Tibial artery (tissue), 4 donors: ENCODE results near the gene KCNJ12.
"Not testable (repeated sequence)": the region's sequence is repeated elsewhere in the genome, so short reads cannot be mapped to it uniquely, and the experiment has no call there.

Source experiments
- DNase-seq, 2 donors: peaks; one replicate each; pipeline ENCODE4 v3.0.0-alpha.2; 2019
- H3K27ac ChIP-seq, 2 donors: fragments of 200-600 bp; sonication (generic) in 1 of 2; 1 replicate in 1 of 2; 2 replicates in 1 of 2; pipeline ENCODE4 v1.5.1; 2018 to 2019; ENCODE audit warnings: mild to moderate bottlenecking in 1 of 2
- H3K27me3 ChIP-seq, 2 donors: fragments of 200-600 bp; sonication (generic) in 1 of 2; one replicate each; pipeline versions ENCODE4 v1.5.1 to v1.6.0; 2016 to 2019
- H3K36me3 ChIP-seq, 3 donors: fragments of 200-600 bp; sonication (generic) in 2 of 3; one replicate each; pipeline ENCODE4 v1.5.1; 2016 to 2019; ENCODE audit warnings: mild to moderate bottlenecking in 2 of 3
- H3K4me1 ChIP-seq, 4 donors: fragments of 200-600 bp; sonication (generic) in 2 of 4; 1 replicate in 3 of 4; 2 replicates in 1 of 4; pipeline ENCODE4 v1.5.1; 2016 to 2019
- H3K4me3 ChIP-seq, 2 donors: fragments of 200-600 bp; sonication (generic) in 1 of 2; 1 replicate in 1 of 2; 2 replicates in 1 of 2; pipeline ENCODE4 v1.5.1; 2018 to 2019; ENCODE audit warnings: mild to moderate bottlenecking in 2 of 2
- H3K9me3 ChIP-seq, 3 donors: fragments of 200-600 bp; sonication (generic) in 1 of 3; one replicate each; pipeline ENCODE4 v1.5.1; 2016 to 2019
- intact Hi-C: fragments of 100-400 bp; cut with DNase I; formaldehyde crosslinking; loops from one replicate; pipeline ENCODE4 v1.15.0; 2023; ENCODE audit warnings: low total_unique reads
- TF ChIP-seq, protein P1 (sequence below), 2 experiments: fragments of 200-600 bp in 1 of 2; fragments of 450-650 bp in 1 of 2; IDR thresholded peaks; one replicate each; pipeline ENCODE4 v1.5.1; 2017 to 2019; ENCODE audit warnings: antibody characterized with exemption in 2 of 2, mild to moderate bottlenecking in 1 of 2, moderate library complexity in 1 of 2

Gene KCNJ12

DNA sequence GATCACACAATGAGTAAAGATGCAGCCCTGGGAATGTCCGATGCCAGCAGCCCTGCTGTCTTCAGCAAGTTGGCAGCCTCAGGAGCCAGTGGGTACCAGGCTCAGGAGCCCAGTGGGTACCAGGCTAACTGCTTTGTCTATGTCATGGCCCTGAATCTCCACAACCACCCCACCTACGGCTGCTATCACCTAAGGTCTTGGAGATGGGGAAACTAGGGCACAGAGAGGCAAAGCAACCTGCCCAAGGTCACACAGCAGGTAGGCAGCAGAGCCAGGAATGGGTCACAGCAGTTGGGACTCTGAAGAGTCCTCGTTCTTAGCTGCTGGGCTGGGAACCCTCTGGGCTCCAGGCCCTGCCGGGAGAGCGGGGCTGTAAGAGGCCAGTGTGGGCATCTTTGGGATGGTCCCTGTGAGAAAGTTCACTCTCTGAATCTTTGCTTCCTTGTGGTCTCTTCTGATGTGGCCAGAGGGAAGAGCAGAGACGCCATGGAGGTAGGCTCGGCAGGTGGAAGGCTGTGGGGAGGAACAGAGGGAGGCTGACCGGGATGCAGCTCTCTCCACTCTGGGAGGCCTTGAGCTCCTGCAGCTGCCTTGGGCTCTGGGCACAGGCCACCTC, 34.1 kb upstream of the KCNJ12 start:
- peak in 1 of 2 donors; percentile 40 for DNase-seq
- H3K36me3 ChIP-seq, H3K4me3 ChIP-seq, H3K9me3 ChIP-seq, intact Hi-C loops, H3K27me3 ChIP-seq, H3K27ac ChIP-seq: not testable (repeated sequence)
- peaks cover 0 to 17% (median 6%) of the 10 kb centered on the region in 4 donors for H3K4me1 ChIP-seq

DNA sequence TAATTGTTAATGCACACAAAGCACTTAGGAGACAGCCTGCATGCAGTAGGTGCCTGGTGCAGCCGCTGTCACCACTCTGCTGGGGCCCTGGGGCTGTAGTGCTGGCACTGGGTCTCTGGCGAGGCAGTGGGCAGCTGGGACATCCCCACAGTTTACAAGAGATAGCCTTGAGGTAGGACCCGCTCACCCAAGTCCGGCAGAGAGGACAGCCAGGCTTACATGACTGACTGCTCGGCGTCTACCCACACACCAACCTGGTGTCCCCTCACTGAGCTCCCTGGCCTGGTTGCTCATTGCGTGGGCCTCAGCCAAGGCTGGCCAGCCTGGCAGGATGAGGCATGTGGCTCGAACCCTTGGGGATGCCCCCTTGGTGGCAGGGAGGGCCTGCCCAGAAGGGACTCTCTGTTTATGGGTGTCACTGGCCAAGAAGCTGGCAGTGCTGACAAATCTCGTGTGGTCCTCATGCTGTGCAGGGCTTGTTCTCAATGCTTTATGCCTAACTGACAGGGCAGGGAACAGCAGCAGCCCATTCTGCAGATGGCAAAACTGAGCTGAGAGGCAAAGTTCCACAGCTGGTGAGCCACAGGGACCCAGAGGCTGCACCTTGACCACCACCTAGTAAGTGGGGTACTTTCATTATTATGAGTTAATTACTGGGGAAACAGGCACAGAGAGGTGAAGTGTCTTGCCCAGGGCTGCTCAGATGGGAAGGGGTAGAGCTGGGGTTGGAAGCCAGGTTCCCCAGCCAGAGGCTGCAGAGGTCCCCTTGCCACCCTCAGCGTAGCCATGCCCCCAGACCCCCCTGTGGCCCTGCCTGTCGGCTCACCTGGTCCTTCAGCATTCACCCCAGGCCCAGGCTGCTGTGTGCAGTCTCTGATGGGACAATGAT, 32.9 kb upstream of the KCNJ12 start:
- H3K9me3 ChIP-seq, H3K27me3 ChIP-seq, H3K36me3 ChIP-seq, H3K4me1 ChIP-seq, intact Hi-C loops, H3K27ac ChIP-seq, H3K4me3 ChIP-seq: not testable (repeated sequence)
- peak in 1 of 2 donors; percentile 62 for DNase-seq

DNA sequence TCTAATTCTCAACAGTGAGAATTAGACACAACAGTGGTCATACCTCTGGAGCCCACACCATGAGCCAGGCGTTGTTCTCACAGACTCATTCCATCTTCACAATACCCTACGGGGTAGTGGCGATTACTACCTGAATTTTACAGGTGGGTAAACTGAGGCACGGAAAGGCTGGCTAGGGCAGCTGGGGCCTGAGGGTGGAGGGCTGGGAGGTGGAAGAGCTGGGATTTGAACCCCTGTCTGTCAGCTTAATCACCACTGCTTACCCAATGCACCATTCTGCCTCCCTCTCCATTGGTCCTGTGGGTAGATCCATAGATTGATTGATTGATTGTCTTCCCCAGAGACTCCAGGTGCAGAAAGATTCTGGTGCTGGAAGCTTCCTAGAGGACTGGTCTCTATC, 31.4 kb upstream of the KCNJ12 start:
- intact Hi-C loops, H3K4me1 ChIP-seq, DNase-seq, H3K27me3 ChIP-seq, H3K9me3 ChIP-seq, H3K36me3 ChIP-seq, H3K27ac ChIP-seq, H3K4me3 ChIP-seq: not testable (repeated sequence)

DNA sequence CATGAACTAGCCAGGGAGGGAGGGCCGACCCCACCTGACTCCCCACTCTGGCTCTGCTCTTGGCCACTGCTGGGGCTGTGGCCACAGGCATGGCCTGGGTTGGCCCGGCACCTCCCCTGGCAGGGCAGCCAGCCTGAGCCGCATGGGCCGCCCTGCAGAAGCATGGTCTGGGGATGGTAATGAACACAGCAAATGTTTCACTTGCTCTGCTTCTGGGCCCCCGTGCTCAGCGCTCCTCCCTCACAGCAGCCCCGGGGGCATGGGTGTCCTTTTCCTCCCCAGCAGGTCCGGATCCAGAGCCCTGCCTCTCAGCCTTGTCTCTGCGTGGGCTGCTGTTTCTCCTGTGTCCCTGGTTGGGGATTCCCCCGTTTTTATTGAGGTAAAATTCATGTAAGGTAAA, 30.9 kb upstream of the KCNJ12 start:
- Histone ChIP-seq H3K4me3 (no peak overlapping the region), H3K4me1 (peaks cover 0 to 6% (median 0%) of the 10 kb centered on the region in 4 donors), H3K27ac (no peak overlapping the region), H3K36me3 (no peaks in the 10 kb centered on the region), H3K27me3 (no peaks in the 10 kb centered on the region), H3K9me3 (no peaks in the 10 kb centered on the region)
- TF ChIP-seq, protein P1, sequence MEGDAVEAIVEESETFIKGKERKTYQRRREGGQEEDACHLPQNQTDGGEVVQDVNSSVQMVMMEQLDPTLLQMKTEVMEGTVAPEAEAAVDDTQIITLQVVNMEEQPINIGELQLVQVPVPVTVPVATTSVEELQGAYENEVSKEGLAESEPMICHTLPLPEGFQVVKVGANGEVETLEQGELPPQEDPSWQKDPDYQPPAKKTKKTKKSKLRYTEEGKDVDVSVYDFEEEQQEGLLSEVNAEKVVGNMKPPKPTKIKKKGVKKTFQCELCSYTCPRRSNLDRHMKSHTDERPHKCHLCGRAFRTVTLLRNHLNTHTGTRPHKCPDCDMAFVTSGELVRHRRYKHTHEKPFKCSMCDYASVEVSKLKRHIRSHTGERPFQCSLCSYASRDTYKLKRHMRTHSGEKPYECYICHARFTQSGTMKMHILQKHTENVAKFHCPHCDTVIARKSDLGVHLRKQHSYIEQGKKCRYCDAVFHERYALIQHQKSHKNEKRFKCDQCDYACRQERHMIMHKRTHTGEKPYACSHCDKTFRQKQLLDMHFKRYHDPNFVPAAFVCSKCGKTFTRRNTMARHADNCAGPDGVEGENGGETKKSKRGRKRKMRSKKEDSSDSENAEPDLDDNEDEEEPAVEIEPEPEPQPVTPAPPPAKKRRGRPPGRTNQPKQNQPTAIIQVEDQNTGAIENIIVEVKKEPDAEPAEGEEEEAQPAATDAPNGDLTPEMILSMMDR (IDR thresholded peaks at IDR 0.05): no peak
- intact Hi-C loops: no loop called here
- DNase-seq: peak in 1 of 2 donors; percentile 62

DNA sequence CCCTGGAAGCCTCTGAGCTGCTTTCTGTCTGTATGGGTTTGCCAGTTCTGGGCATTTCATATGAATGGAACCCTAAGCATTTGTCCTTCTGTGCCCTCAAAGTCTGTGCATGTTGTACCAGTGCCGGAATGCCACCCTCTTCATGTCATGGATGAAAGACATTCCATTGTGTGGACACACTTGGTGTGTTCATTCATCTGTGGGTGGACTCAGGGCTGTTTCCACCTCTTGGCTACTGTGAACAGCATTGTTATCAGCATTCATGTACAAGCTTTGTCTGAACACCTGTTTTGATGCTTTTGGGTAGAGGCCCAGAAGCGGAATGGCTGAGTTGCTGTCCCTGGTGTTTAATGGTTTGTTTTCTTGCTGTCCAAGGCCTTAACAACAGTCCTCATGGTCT, 30.1 kb upstream of the KCNJ12 start:
- intact Hi-C loops, DNase-seq, H3K9me3 ChIP-seq: not testable (repeated sequence)

DNA sequence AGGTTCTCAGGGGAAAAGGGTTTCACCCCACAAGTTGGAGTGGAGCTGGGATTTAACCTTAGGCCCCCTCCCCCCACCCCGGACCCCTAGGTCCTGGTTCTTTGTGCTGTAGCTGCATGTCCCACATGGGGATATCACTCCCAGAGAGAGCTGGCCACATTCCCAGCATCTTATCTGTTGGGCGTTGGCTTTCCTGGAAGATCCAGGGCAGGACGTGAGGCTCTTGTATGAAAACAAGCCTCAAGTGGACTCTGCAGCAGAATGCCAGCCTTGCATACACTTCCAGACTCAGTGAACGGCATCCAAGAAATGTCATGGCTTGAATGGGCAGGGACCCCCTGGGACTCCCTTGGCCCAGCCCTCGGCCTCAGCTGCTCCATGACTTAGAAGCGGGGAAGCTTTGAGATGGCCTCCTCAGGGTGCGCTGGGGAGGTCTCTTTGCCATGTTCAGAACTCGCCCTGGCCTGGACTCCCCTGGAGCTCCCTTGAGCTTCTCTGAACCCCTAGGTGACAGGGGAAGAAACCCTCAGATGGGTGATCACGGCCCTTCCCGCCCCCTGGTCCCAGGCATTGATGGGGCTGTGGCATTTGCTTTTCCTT, 29.4 kb upstream of the KCNJ12 start:
- H3K27ac ChIP-seq, H3K27me3 ChIP-seq, H3K36me3 ChIP-seq, H3K4me1 ChIP-seq, intact Hi-C loops, H3K4me3 ChIP-seq, H3K9me3 ChIP-seq: not testable (repeated sequence)
- peak in 1 of 2 donors; percentile 71 for DNase-seq

More for the DNA sequence above, 30.1 kb upstream of the KCNJ12 start:
- not testable (repeated sequence) for H3K4me1 ChIP-seq, H3K4me3 ChIP-seq, H3K27ac ChIP-seq, H3K36me3 ChIP-seq, H3K27me3 ChIP-seq

DNA sequence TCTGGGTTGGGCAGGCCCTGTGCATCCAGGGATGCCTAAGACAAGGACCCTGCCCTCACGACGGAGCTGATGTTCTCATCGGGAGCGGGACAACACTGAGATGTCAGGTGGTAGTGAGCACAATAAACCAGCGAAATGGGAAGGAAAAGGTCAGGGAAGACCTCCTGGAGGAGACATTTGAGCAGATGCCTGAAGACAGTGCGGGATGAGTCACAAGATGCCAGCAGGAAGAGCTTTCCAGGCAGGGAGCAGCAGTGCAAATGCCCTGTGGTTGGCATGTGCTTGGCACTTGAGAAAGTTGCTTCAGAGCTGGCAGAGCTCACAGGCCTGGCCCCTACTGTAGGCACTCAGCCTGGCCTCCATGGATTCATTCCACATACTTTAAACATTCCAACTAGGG, 28.5 kb upstream of the KCNJ12 start:
- H3K4me3 ChIP-seq, DNase-seq, H3K27me3 ChIP-seq, H3K9me3 ChIP-seq, intact Hi-C loops, H3K27ac ChIP-seq, H3K36me3 ChIP-seq, H3K4me1 ChIP-seq: not testable (repeated sequence)

DNA sequence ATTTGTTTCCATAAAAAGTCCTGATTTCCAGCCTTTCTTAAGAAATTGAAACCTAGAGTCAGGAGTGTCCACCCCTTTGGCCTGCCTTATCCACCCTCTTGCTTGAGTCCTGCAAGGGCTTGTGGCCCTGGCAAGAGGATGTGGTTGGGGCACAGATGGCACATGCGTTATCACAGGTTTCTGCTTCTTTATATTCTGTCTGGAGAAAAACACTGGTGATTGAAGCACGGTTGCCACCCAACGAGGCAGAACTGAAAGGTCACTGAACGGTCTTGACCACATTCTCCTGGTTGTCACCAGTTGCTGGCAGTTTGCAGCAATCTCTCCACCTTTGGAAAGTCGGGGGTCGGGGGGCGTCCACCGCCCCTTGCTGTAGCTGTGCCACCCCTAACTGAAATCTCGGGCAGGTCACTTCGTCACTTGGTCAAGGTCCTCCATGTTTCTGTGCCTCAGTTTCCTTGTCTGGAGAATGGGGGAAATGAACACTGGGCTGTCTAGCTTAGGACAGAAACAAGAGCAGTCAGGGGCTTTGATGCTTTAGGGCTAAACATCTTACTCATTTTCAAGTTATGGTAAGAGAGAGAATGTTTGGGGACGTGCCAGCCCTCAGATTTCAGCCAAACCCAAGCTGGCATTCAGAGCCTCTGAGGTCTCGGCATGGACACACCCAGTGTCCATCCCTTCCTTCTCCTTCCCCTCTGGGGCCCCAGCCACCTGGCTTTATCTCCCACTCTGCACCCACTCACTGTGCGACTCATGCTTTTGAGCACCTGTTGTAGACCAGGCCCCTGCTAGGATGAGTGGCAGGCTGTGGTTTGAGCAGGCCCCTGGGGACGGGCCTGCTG, 27.9 kb upstream of the KCNJ12 start:
- H3K27ac ChIP-seq, H3K4me1 ChIP-seq, intact Hi-C loops, H3K36me3 ChIP-seq, H3K27me3 ChIP-seq, H3K4me3 ChIP-seq, H3K9me3 ChIP-seq: not testable (repeated sequence)
- DNase-seq: peak in 1 of 2 donors; percentile 29

DNA sequence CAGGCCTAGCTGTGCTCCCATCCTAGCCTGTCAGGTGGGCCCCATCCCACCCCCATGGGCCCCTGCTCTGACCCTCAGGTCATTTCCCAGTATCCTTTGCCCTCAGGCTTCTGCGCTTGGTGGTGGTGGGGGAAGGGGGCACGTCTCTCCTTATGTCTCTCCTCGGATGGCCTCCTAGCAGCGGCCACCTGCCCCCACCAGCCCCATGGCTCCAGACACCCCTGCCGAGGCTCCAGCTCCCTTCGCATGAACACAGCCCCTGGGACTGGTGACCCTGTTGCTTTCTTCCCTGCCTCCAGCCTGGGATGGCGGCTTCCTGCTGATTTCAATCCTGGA, 27.3 kb upstream of the KCNJ12 start:
- H3K36me3 ChIP-seq, H3K27me3 ChIP-seq, H3K9me3 ChIP-seq, intact Hi-C loops, H3K4me3 ChIP-seq, H3K27ac ChIP-seq, H3K4me1 ChIP-seq: not testable (repeated sequence)
- peak in 1 of 2 donors; percentile 32 for DNase-seq

DNA sequence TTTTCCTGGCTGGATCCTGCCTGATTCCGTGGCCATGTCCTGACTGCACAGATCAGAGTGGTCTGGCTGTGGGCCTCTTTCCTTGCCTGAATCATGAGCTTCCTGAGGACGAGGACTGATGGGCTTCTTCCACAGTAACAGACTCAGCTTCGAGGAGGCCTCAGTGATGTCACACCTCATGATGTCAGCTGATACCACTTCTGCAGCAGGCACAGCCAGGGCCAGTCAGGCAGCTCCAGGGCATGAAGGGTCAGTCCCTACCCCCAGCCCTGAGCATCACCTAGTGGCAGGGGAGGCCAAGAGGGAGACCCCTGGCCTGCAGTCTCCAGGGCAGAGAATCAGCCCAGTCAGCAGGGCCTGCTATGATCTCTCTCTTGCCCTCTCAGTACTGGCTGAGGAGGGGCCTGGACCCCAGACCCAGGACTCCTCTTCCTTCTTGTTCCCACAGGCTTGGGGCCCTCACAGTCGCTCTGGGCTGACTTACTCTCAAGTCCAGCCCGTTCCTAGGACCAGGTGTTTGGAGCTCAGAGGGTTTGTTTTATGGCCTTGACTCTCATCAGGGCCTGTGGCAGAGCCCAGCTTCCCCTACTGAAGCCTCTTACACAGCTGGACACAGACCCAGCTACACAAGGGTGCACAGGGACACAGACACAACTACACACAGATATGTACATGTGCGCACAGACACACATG, 26.7 kb upstream of the KCNJ12 start:
- DNase-seq, H3K4me1 ChIP-seq, intact Hi-C loops, H3K9me3 ChIP-seq, H3K4me3 ChIP-seq, H3K27me3 ChIP-seq, H3K36me3 ChIP-seq, H3K27ac ChIP-seq: not testable (repeated sequence)

DNA sequence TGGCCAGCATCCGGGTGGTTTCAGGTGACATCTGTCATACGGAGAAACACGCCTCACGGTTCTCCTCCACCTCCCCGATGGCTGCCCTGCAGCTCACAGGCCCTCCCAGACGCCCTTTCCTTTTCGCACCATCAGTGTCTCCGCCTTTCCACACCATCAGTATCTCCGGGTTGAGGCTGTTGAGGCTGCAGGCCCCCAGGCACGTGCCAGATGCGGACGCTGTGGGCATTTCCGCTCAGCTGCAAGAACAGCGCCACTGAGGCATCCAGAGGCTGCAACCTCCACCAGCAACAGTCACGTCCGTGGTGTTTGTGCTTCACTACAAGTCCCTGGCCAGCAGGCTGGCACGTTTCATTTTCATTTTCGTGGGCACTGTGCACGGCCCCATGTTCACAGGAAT, 25.7 kb upstream of the KCNJ12 start:
- H3K27ac ChIP-seq, intact Hi-C loops, H3K4me3 ChIP-seq, H3K4me1 ChIP-seq, H3K27me3 ChIP-seq, H3K36me3 ChIP-seq, H3K9me3 ChIP-seq: not testable (repeated sequence)
- peak in 1 of 2 donors; percentile 4 for DNase-seq
